A673 (cell line): ENCODE measurements around the gene TRNAU1AP.

Source experiments
- EZH2 ChIP-seq: fragments of 200-600 bp; sonication (generic); IDR thresholded peaks from 2 replicates; pipeline ENCODE4 v1.6.1; 2017; ENCODE audit warnings: borderline replicate concordance, low read depth, mild to moderate bottlenecking, mixed read lengths, antibody characterized with exemption, low read length; ENCODE audit not compliant: poor library complexity, severe bottlenecking
- TF ChIP-seq, protein P1 (sequence below): fragments of 300-800, 200-600 bp; sonication (generic); conservative IDR thresholded peaks from 2 replicates; pipeline ENCODE4 v1.5.1; 2017; ENCODE audit warnings: low read depth, mild to moderate bottlenecking, antibody characterized with exemption, low read length, moderate library complexity, mixed read lengths

GRCh38 chr1:28595412-28596191, 42.7 kb downstream of the TRNAU1AP start:
- TF ChIP-seq, protein P1, sequence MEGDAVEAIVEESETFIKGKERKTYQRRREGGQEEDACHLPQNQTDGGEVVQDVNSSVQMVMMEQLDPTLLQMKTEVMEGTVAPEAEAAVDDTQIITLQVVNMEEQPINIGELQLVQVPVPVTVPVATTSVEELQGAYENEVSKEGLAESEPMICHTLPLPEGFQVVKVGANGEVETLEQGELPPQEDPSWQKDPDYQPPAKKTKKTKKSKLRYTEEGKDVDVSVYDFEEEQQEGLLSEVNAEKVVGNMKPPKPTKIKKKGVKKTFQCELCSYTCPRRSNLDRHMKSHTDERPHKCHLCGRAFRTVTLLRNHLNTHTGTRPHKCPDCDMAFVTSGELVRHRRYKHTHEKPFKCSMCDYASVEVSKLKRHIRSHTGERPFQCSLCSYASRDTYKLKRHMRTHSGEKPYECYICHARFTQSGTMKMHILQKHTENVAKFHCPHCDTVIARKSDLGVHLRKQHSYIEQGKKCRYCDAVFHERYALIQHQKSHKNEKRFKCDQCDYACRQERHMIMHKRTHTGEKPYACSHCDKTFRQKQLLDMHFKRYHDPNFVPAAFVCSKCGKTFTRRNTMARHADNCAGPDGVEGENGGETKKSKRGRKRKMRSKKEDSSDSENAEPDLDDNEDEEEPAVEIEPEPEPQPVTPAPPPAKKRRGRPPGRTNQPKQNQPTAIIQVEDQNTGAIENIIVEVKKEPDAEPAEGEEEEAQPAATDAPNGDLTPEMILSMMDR: no peak
- no peak for TF ChIP-seq EZH2
